Large intestine (tissue), 1 donor: ENCODE results near the gene HSP90AB1. TPM values are rescaled to one million over a fixed set of nuclear protein-coding genes. Genes with fewer than 3 reads are reported as not detected.

ENCODE experiments used
- polyA plus RNA-seq: library from polyadenylated mRNA; unstranded; fragments of 120-200 nt; gene quantifications from one replicate; pipeline ENCODE4 v1.2.1, GENCODE V29; 2013

HSP90AB1 gene
- polyA plus RNA-seq, 1 donor, result 830 TPM

Other genes starting within 250 kb of the HSP90AB1 start
- 51.4 TPM for gene MRPL14, start 119.6 kb upstream of the HSP90AB1 start, polyA plus RNA-seq
- 34.4 TPM for gene TMEM63B, start 119.5 kb upstream of the HSP90AB1 start, polyA plus RNA-seq
- gene CAPN11, start 88.3 kb upstream of the HSP90AB1 start, polyA plus RNA-seq, result 0.03 TPM
- 0.13 TPM for gene MYMX, start 30.2 kb upstream of the HSP90AB1 start, polyA plus RNA-seq
- 47.4 TPM for gene SLC29A1, start 23.5 kb upstream of the HSP90AB1 start, polyA plus RNA-seq
- 43.5 TPM for gene SLC35B2, start 10.4 kb downstream of the HSP90AB1 start, polyA plus RNA-seq
- 10.5 TPM for gene NFKBIE, start 18.4 kb downstream of the HSP90AB1 start, polyA plus RNA-seq
- gene TMEM151B, start 23.3 kb downstream of the HSP90AB1 start, polyA plus RNA-seq, result 3.2 TPM
- 14.3 TPM for gene AARS2, start 66.2 kb downstream of the HSP90AB1 start, polyA plus RNA-seq
- not detected for gene SPATS1, start 95.5 kb downstream of the HSP90AB1 start, polyA plus RNA-seq
- gene CDC5L, start 140.6 kb downstream of the HSP90AB1 start, polyA plus RNA-seq, result 21.2 TPM